DND-41 (cell line): ENCODE data around the gene CFB.

Experiments
- ATAC-seq: fragments of 200-7000 bp; cut with Tn5 transposase; 3 replicates; pipeline ENCODE4 v1.9.1; 2021; ENCODE audit warnings: low read depth; ENCODE audit not compliant: insufficient read depth
- DNase-seq: peaks from one replicate; pipeline ENCODE4 v3.0.0-alpha.2; 2020
- H2AFZ ChIP-seq: 2 replicates; pipeline ENCODE4 v1.6.0; 2012; ENCODE audit warnings: low read depth, low read length
- H3K27ac ChIP-seq: 2 replicates; pipeline ENCODE4 v1.5.1; 2012; ENCODE audit warnings: low read length, inconsistent platforms
- H3K27me3 ChIP-seq: fragments of 200-600 bp; sonication (generic); 2 replicates; pipeline ENCODE4 v1.6.0; 2012; ENCODE audit warnings: low read length, mild to moderate bottlenecking, inconsistent platforms; ENCODE audit not compliant: insufficient read depth, poor library complexity
- H3K36me3 ChIP-seq: 2 replicates; pipeline ENCODE4 v1.5.1; 2012; ENCODE audit warnings: low read length, inconsistent platforms; ENCODE audit not compliant: insufficient read depth
- H3K4me1 ChIP-seq: 2 replicates; pipeline ENCODE4 v1.5.1; 2012; ENCODE audit warnings: mild to moderate bottlenecking, low read length; ENCODE audit not compliant: insufficient read depth
- H3K4me2 ChIP-seq: 2 replicates; pipeline ENCODE4 v1.6.0; 2012; ENCODE audit warnings: mild to moderate bottlenecking, moderate library complexity, low read length, inconsistent platforms; ENCODE audit not compliant: insufficient read depth
- H3K4me3 ChIP-seq, 2 experiments: fragments of 200-600 bp in 1 of 2; shearing (Covaris generic) in 1 of 2; 2 replicates each; pipeline ENCODE4 v1.5.1; 2012 to 2016; ENCODE audit warnings: inconsistent platforms in 2 of 2, low read length in 2 of 2, mild to moderate bottlenecking in 2 of 2, low read depth in 1 of 2, moderate library complexity in 1 of 2
- H3K79me2 ChIP-seq: 2 replicates; pipeline ENCODE4 v1.6.0; 2012; ENCODE audit warnings: low read length, inconsistent platforms; ENCODE audit not compliant: insufficient read depth
- H3K9ac ChIP-seq: 2 replicates; pipeline ENCODE4 v1.6.0; 2012; ENCODE audit warnings: low read depth, mild to moderate bottlenecking, inconsistent platforms, low read length, moderate library complexity
- H3K9me3 ChIP-seq: 2 replicates; pipeline ENCODE4 v1.5.1; 2012; ENCODE audit warnings: low read length, moderate library complexity, mild to moderate bottlenecking, inconsistent platforms; ENCODE audit not compliant: insufficient read depth, severe bottlenecking
- H4K20me1 ChIP-seq: 2 replicates; pipeline ENCODE4 v1.6.0; 2012; ENCODE audit warnings: low read length; ENCODE audit not compliant: insufficient read depth
- CTCF ChIP-seq: IDR thresholded peaks from 2 replicates; pipeline ENCODE4 v1.5.1; 2012; ENCODE audit warnings: borderline replicate concordance, low read length, moderate library complexity, mild to moderate bottlenecking; ENCODE audit not compliant: poor library complexity, severe bottlenecking; ENCODE audit errors: extremely low read depth
- EZH2 ChIP-seq: IDR thresholded peaks from 3 replicates; pipeline ENCODE4 v1.6.1; 2012; ENCODE audit warnings: borderline replicate concordance, low read depth, mild to moderate bottlenecking, moderate library complexity, low read length, inconsistent platforms; ENCODE audit not compliant: severe bottlenecking

Gene CFB

GRCh38 chr6:31899882-31900722 is 45.8 kb upstream of the CFB start:
- H3K79me2 ChIP-seq, result peaks cover 60% of the 10 kb centered on the region
- no peak for ATAC-seq

GRCh38 chr6:31900917-31901414 is 44.9 kb upstream of the CFB start:
- Histone ChIP-seq H3K9me3 (no peaks in the 10 kb centered on the region), H3K27me3 (peaks cover 2% of the 10 kb centered on the region), H3K4me3 (peak overlapping the region; percentile 43 to 74; a peak in 3 of 4 replicates), H3K4me1 (peaks cover 51% of the 10 kb centered on the region), H4K20me1 (peaks cover 3% of the 10 kb centered on the region; the same call in 1 of the 2 replicates), H3K9ac (peak overlapping the region; percentile 73), H2AFZ (no peak overlapping the region), H3K4me2 (peak overlapping the region; percentile 92), H3K36me3 (peaks cover 18% of the 10 kb centered on the region), H3K27ac (peak overlapping the region; percentile 80; the same call in 1 of the 2 replicates), H3K79me2 (peaks cover 53% of the 10 kb centered on the region)
- TF ChIP-seq CTCF (no peak), EZH2 (no peak)
- ATAC-seq (no peak), DNase-seq (no peak)

More at GRCh38 chr6:31899882-31900722, 45.8 kb upstream of the CFB start:
- no peak overlapping the region for H2AFZ ChIP-seq
- peak overlapping the region; percentile 88 for H3K4me2 ChIP-seq
- peaks cover 3% of the 10 kb centered on the region; the same call in 1 of the 2 replicates for H4K20me1 ChIP-seq
- no peaks in the 10 kb centered on the region for H3K9me3 ChIP-seq
- H3K9ac ChIP-seq, result peak overlapping the region; percentile 79; the same call in 1 of the 2 replicates
- peaks cover 52% of the 10 kb centered on the region for H3K4me1 ChIP-seq
- H3K4me3 ChIP-seq, result peak overlapping the region in 1 of 2 experiments; percentile 25; a peak in 1 of 4 replicates
- peaks cover 27% of the 10 kb centered on the region for H3K36me3 ChIP-seq
- TF ChIP-seq EZH2, result no peak
- TF ChIP-seq CTCF, result no peak
- peak; percentile 15 for DNase-seq
- H3K27me3 ChIP-seq, result no peaks in the 10 kb centered on the region
- H3K27ac ChIP-seq, result no peak overlapping the region

GRCh38 chr6:31901415-31901952 is 44.4 kb upstream of the CFB start:
- peak overlapping the region; percentile 73 for H3K9ac ChIP-seq
- DNase-seq, result peak; percentile 70
- ATAC-seq, result peak; percentile 1; the same call in 2 of the 3 replicates
- H3K4me2 ChIP-seq, result peak overlapping the region; percentile 92
- H3K79me2 ChIP-seq, result peaks cover 48% of the 10 kb centered on the region
- TF ChIP-seq CTCF, result no peak
- TF ChIP-seq EZH2, result no peak
- peaks cover 3% of the 10 kb centered on the region; the same call in 1 of the 2 replicates for H4K20me1 ChIP-seq
- H3K9me3 ChIP-seq, result no peaks in the 10 kb centered on the region
- H3K27ac ChIP-seq, result peak overlapping the region; percentile 80
- H3K27me3 ChIP-seq, result peaks cover 4% of the 10 kb centered on the region
- peak overlapping the region; percentile 43 to 74; a peak in 3 of 4 replicates for H3K4me3 ChIP-seq
- H2AFZ ChIP-seq, result peak overlapping the region; percentile 90; the same call in 1 of the 2 replicates
- peaks cover 13% of the 10 kb centered on the region for H3K36me3 ChIP-seq
- H3K4me1 ChIP-seq, result peaks cover 46% of the 10 kb centered on the region
